ENCODE results near the gene EEF1AKMT4. TPM values are rescaled to one million over a fixed set of nuclear protein-coding genes. Genes with fewer than 3 reads are reported as not detected.

EEF1AKMT4 gene
- total and polyA plus RNA-seq, 3 donors from 2014 or later: 10.2 to 16.9 (median 15.0) TPM

- DNase-seq: peak; percentile 99
- intact Hi-C loops (cut with DNase I; ENCODE audit: low total_unique reads): no loop called here
- Histone ChIP-seq H3K27ac (peak within 1 kb of the TSS; percentile 79 to 88), H3K36me3 (ENCODE audit: low read depth, missing control alignments) (no peaks in the 10 kb centered on the region), H3K27me3 (no peaks in the 10 kb centered on the region), H3K4me3 (peak within 1 kb of the TSS; percentile 89 to 91), H3K9me3 (no peaks in the 10 kb centered on the region), H3K4me1 (peaks cover 10% of the 10 kb centered on the region)
- 0% methylated on average over 31 to 77 of the region's 78 CpGs for WGBS, 2 donors
- TF ChIP-seq CTCF (IDR thresholded peaks at IDR 0.05) (no peak), POLR2A (IDR thresholded peaks at IDR 0.05) (no peak)
These were observed 49.5 kb downstream of the EEF1AKMT4 start, which contains the start of gene PSMD2 for GRCh38 chr3:184298759-184299487. TSS of gene PSMD2 (plus strand) at chr3:184299241. CDS start at chr3:184299267, 26 bp downstream.

- intact Hi-C loops (cut with DNase I; ENCODE audit: low total_unique reads): no loop called here
- peaks cover 10% of the 10 kb centered on the region for H3K4me1 ChIP-seq
- peak overlapping the region; percentile 89 to 91 for H3K4me3 ChIP-seq
- H3K27me3 ChIP-seq: no peaks in the 10 kb centered on the region
- TF ChIP-seq CTCF (IDR thresholded peaks at IDR 0.05) (no peak), POLR2A (IDR thresholded peaks at IDR 0.05) (no peak)
- no peaks in the 10 kb centered on the region for H3K36me3 ChIP-seq (ENCODE audit: low read depth, missing control alignments)
- WGBS, 2 donors: 15% methylated on average over 22 to 29 of the region's 29 CpGs
- H3K27ac ChIP-seq: peak overlapping the region; percentile 65 to 79
- no peaks in the 10 kb centered on the region for H3K9me3 ChIP-seq
- no peak for DNase-seq
These were observed 50.3 kb downstream of the EEF1AKMT4 start for GRCh38 chr3:184299488-184300377.

- intact Hi-C loops (cut with DNase I; ENCODE audit: low total_unique reads): no loop called here
- Histone ChIP-seq H3K9me3 (no peaks in the 10 kb centered on the region), H3K36me3 (ENCODE audit: low read depth, missing control alignments) (no peaks in the 10 kb centered on the region), H3K27ac (no peak overlapping the region), H3K4me1 (peaks cover 10% of the 10 kb centered on the region), H3K27me3 (no peaks in the 10 kb centered on the region), H3K4me3 (no peak overlapping the region)
- no peak for TF ChIP-seq CTCF (IDR thresholded peaks at IDR 0.05)
- no peak for TF ChIP-seq POLR2A (IDR thresholded peaks at IDR 0.05)
- DNase-seq: no peak
- 63 to 75% methylated on average over 3 of the region's 3 CpGs for WGBS, 2 donors
These were observed 50.9 kb downstream of the EEF1AKMT4 start for GRCh38 chr3:184300378-184300720.

- intact Hi-C loops (cut with DNase I; ENCODE audit: low total_unique reads): no loop called here
- no peaks in the 10 kb centered on the region for H3K36me3 ChIP-seq (ENCODE audit: low read depth, missing control alignments)
- WGBS, 2 donors: 47 to 63% methylated on average over 1 of the region's 1 CpG
These were observed 56.1 kb downstream of the EEF1AKMT4 start for GRCh38 chr3:184305577-184305976.

More at GRCh38 chr3:184305577-184305976, 56.1 kb downstream of the EEF1AKMT4 start:
- Histone ChIP-seq H3K27ac (no peak overlapping the region), H3K4me3 (no peak overlapping the region), H3K9me3 (no peaks in the 10 kb centered on the region), H3K4me1 (peaks cover 7% of the 10 kb centered on the region), H3K27me3 (no peaks in the 10 kb centered on the region)
- peak; percentile 16 to 39 (median 30) for TF ChIP-seq CTCF (IDR thresholded peaks at IDR 0.05)
- no peak for TF ChIP-seq POLR2A (IDR thresholded peaks at IDR 0.05)
- DNase-seq: no peak
